Suprapubic skin (tissue), 4 donors: ENCODE data around the gene TFDP1. TPM values are rescaled to one million over a fixed set of nuclear protein-coding genes. Genes with fewer than 3 reads are reported as not detected.

Experiments used
- DNase-seq, 2 donors: peaks; one replicate each; pipeline ENCODE4 v3.0.0-alpha.2; 2019; ENCODE audit warnings: low spot score in 2 of 2
- H3K27ac ChIP-seq: fragments of 200-600 bp; sonication (generic); one replicate; pipeline ENCODE4 v1.5.1; 2019
- H3K27me3 ChIP-seq: fragments of 200-600 bp; sonication (generic); one replicate; pipeline ENCODE4 v1.5.1; 2019
- H3K36me3 ChIP-seq: fragments of 200-600 bp; sonication (generic); one replicate; pipeline ENCODE4 v1.5.1; 2019
- H3K4me1 ChIP-seq: fragments of 200-600 bp; sonication (generic); one replicate; pipeline ENCODE4 v1.5.1; 2019
- H3K4me3 ChIP-seq: fragments of 200-600 bp; sonication (generic); one replicate; pipeline ENCODE4 v1.5.1; 2019; ENCODE audit warnings: mild to moderate bottlenecking
- H3K9me3 ChIP-seq: fragments of 200-600 bp; sonication (generic); one replicate; pipeline ENCODE4 v1.5.1; 2019
- EP300 ChIP-seq: sonication (generic); formaldehyde crosslinking; IDR thresholded peaks from one replicate; pipeline ENCODE4 v1.6.1; 2017; ENCODE audit warnings: antibody characterized with exemption
- POLR2A ChIP-seq, 2 donors: fragments of 450-650 bp; IDR thresholded peaks; one replicate each; pipeline ENCODE4 v1.6.1; 2017; ENCODE audit warnings: antibody characterized with exemption in 2 of 2, mild to moderate bottlenecking in 2 of 2, moderate library complexity in 2 of 2
- POLR2AphosphoS5 ChIP-seq, 3 donors: sonication (generic); formaldehyde crosslinking; IDR thresholded peaks; one replicate each; pipeline ENCODE4 v1.6.1; 2017; ENCODE audit warnings: antibody characterized with exemption in 3 of 3
- WGBS: methylation state at CpG from one replicate; pipeline ENCODE4 v1.1.5; 2018; 5-methylcytosine and 5-hydroxymethylcytosine counted together
- total RNA-seq, 4 donors: library from RNA; depleted of rRNA; stranded (reverse); fragments of >200 nt; gene quantifications; one replicate each; pipeline ENCODE4 v1.1.0, GENCODE V29; 2016
- TF ChIP-seq, protein P1 (sequence below), 2 donors: fragments of 200-600 bp in 1 of 2; fragments of 450-650 bp in 1 of 2; sonication (generic) in 1 of 2; IDR thresholded peaks; one replicate each; pipeline ENCODE4 v1.5.1; 2016 to 2019; ENCODE audit warnings: antibody characterized with exemption in 2 of 2, mild to moderate bottlenecking in 1 of 2, moderate library complexity in 1 of 2

The TFDP1 gene
- total RNA-seq, 4 donors from 2014 or later = 47.5 to 63.3 (median 52.0) TPM

DNA sequence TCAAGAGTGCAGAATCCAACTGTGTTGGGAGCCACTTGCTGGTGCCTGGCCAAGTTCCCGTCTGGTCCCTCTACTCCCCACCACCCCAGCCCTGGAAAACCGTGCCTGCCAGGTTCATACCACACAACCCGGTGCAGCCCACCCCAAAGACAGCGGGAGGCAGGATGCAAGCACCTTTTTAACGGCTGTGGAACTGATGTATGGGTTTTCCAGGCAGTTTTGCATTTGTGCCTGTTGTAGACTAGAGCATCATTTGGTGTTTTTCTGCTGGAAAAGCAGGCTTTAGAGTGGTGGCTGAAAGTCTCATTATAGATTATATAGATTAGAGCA lies 13.5 kb downstream of the TFDP1 start:
- no peaks in the 10 kb centered on the region for H3K27me3 ChIP-seq
- H3K4me3 ChIP-seq = no peak overlapping the region
- DNase-seq = peak; percentile 38 to 68
- TF ChIP-seq, protein P1, sequence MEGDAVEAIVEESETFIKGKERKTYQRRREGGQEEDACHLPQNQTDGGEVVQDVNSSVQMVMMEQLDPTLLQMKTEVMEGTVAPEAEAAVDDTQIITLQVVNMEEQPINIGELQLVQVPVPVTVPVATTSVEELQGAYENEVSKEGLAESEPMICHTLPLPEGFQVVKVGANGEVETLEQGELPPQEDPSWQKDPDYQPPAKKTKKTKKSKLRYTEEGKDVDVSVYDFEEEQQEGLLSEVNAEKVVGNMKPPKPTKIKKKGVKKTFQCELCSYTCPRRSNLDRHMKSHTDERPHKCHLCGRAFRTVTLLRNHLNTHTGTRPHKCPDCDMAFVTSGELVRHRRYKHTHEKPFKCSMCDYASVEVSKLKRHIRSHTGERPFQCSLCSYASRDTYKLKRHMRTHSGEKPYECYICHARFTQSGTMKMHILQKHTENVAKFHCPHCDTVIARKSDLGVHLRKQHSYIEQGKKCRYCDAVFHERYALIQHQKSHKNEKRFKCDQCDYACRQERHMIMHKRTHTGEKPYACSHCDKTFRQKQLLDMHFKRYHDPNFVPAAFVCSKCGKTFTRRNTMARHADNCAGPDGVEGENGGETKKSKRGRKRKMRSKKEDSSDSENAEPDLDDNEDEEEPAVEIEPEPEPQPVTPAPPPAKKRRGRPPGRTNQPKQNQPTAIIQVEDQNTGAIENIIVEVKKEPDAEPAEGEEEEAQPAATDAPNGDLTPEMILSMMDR (IDR thresholded peaks at IDR 0.05) = no peak
- TF ChIP-seq EP300 (no peak), POLR2AphosphoS5 (IDR thresholded peaks at IDR 0.05) (no peak), POLR2A (IDR thresholded peaks at IDR 0.05) (no peak)
- 82% methylated on average over 5 of the region's 5 CpGs for WGBS
- H3K4me1 ChIP-seq = no peaks in the 10 kb centered on the region
- no peaks in the 10 kb centered on the region for H3K9me3 ChIP-seq
- H3K36me3 ChIP-seq = peaks cover 32% of the 10 kb centered on the region
- no peak overlapping the region for H3K27ac ChIP-seq

DNA sequence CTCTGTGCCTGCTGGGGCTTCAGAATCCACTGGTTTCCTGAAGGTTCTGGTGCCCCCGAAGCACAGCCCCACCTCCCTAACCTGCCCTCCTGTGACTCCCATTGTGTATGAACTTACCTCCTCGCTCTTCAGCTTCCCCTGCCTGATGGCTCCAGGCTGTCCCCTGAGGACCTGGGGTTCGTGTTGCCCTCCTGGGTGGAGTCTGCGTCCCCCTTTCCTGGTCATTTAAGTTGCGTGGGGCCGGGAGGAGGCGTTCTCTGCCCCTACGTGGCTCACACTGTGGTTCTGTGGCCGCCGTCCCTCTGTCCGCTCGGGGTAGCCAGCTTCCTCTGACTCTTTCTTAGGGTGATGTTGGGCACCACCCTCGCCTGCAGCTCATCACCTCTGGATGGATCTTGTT lies 13.9 kb downstream of the TFDP1 start:
- Histone ChIP-seq H3K27me3 (no peaks in the 10 kb centered on the region), H3K4me1 (no peaks in the 10 kb centered on the region), H3K36me3 (peaks cover 32% of the 10 kb centered on the region), H3K9me3 (no peaks in the 10 kb centered on the region), H3K27ac (no peak overlapping the region), H3K4me3 (no peak overlapping the region)
- WGBS = 97% methylated on average over 13 of the region's 13 CpGs
- DNase-seq = peak; percentile 38 to 69
- no peak for TF ChIP-seq POLR2A (IDR thresholded peaks at IDR 0.05)
- no peak for TF ChIP-seq POLR2AphosphoS5 (IDR thresholded peaks at IDR 0.05)
- TF ChIP-seq, protein P1 (IDR thresholded peaks at IDR 0.05) = no peak
- no peak for TF ChIP-seq EP300

DNA sequence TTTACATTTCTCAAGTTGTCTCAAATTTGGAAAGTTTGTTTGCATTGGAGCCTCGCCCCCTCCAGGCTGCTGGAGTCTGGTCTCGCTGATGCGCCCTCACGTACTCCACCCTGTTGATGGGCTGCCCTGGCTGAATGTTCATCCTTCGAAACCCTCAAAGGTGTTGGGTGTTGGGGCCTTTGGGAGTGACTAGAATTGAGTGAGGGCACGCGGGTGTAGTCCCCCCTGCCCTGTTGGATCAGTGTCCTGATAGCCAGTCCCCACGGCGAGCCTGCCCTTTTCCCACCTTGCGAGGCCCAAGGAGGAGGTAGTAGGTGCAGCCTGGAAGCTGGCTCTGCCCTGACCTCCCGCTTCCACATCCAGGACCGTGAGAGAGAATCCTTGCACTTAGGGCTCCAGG lies 14.8 kb downstream of the TFDP1 start:
- no peaks in the 10 kb centered on the region for H3K27me3 ChIP-seq
- TF ChIP-seq, protein P1 (IDR thresholded peaks at IDR 0.05) = no peak
- TF ChIP-seq EP300 = no peak
- peak; percentile 46 to 52 for DNase-seq
- WGBS = 100% methylated on average over 12 of the region's 12 CpGs
- H3K36me3 ChIP-seq = peaks cover 32% of the 10 kb centered on the region
- H3K4me1 ChIP-seq = no peaks in the 10 kb centered on the region
- H3K4me3 ChIP-seq = no peak overlapping the region
- no peaks in the 10 kb centered on the region for H3K9me3 ChIP-seq
- H3K27ac ChIP-seq = no peak overlapping the region

DNA sequence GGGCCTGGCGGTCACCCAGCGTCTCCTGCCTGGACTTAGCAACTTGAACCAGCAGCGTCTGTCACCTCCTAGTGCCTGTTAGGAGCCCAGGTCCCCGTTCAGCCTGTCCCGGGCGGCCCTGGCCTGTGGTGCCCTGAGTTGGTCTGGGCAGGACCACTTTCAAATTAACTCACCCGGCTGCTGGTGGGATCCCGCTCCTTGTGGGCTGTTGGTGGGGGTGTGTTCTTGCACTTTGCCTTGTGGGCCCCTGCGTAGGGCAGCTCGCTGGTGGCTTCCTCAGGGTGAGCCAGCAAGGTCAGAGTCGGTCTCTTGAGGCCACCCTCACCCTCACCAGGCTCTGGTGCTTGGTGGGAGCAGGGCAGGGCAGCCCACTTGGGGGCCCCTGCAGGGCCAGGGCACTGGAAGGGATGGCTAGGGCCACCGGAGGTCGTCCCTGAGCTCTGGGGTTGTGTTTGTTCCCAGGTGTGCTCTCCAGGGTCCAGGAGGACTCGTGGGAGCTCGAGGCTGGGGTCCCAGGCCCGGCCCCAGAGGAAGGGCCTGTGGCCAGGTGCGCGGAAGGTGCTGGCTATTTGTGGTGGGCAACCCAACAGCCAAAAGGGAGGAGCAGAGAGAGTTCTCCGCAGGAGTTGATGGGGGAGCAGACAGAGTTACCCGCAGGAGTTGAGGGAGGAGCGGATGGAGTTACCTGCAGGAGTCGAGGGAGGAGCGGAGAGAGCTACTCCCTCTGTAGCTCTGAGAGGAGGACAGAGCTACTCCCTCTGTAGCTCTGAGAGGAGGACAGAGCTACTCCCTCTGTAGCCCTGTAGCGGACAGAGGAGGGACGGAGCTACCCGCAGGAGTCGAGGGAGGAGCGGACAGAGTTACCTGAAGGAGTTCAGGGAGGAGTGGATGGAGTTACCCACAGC lies 16.9 kb downstream of the TFDP1 start:
- Histone ChIP-seq H3K36me3 (peaks cover 26% of the 10 kb centered on the region), H3K9me3 (no peaks in the 10 kb centered on the region)

More for the DNA sequence above, 16.9 kb downstream of the TFDP1 start:
- WGBS = 97% methylated on average over 21 of the region's 28 CpGs
- no peaks in the 10 kb centered on the region for H3K27me3 ChIP-seq
- DNase-seq = no peak
- TF ChIP-seq POLR2A (IDR thresholded peaks at IDR 0.05) (no peak), EP300 (no peak), POLR2AphosphoS5 (IDR thresholded peaks at IDR 0.05) (no peak)
- TF ChIP-seq, protein P1 (IDR thresholded peaks at IDR 0.05) = no peak
- H3K27ac ChIP-seq = no peak overlapping the region
- H3K4me1 ChIP-seq = no peaks in the 10 kb centered on the region
- no peak overlapping the region for H3K4me3 ChIP-seq
